ENCODE data around the gene ASH1L.

GRCh38 chr1:155499263-155499662 lies 63.3 kb downstream of the ASH1L start:
- no peak for TF ChIP-seq CTCF (conservative IDR thresholded peaks at IDR 0.05)
- no peak for TF ChIP-seq EZH2 (IDR thresholded peaks at IDR 0.05; ENCODE audit: low read depth)

Measured in PC-9 (cell line).